Thyroid gland (tissue), 4 donors: ENCODE measurements around the gene INPP5A.

ENCODE experiments used
- POLR2A ChIP-seq, 2 donors: fragments of 450-650 bp; IDR thresholded peaks; one replicate each; pipeline ENCODE4 v1.6.1; 2017; ENCODE audit warnings: antibody characterized with exemption in 2 of 2, mild to moderate bottlenecking in 2 of 2, moderate library complexity in 1 of 2
- TF ChIP-seq, protein P1 (sequence below), 6 experiments: fragments of 200-600 bp in 3 of 6; fragments of 450-650 bp in 3 of 6; sonication (generic) in 3 of 6; IDR thresholded peaks; one replicate each; pipeline ENCODE4 v1.5.1; 2016 to 2019; ENCODE audit warnings: antibody characterized with exemption in 6 of 6, mild to moderate bottlenecking in 2 of 6, inconsistent platforms in 1 of 6, moderate library complexity in 1 of 6

DNA sequence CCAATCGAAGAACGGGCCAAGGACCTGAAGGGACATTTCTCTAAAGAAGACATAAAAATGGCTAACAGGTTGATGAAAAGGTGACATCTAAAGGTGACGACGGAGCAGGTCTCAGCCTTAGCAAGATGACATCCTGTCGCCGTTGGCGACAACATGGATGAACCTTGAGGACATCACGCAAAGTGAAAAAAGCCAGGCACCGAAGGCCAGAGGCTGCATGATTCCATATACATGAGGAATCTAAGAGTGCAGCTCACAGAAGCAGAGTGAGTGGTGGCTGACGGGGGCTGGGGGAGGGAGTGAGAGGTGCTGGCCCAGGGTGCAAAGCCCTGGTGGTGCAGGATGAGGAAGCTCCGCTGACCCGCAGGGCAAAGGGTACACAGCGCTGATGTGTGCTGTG is 282.5 kb downstream of the INPP5A start:
- TF ChIP-seq, protein P1, sequence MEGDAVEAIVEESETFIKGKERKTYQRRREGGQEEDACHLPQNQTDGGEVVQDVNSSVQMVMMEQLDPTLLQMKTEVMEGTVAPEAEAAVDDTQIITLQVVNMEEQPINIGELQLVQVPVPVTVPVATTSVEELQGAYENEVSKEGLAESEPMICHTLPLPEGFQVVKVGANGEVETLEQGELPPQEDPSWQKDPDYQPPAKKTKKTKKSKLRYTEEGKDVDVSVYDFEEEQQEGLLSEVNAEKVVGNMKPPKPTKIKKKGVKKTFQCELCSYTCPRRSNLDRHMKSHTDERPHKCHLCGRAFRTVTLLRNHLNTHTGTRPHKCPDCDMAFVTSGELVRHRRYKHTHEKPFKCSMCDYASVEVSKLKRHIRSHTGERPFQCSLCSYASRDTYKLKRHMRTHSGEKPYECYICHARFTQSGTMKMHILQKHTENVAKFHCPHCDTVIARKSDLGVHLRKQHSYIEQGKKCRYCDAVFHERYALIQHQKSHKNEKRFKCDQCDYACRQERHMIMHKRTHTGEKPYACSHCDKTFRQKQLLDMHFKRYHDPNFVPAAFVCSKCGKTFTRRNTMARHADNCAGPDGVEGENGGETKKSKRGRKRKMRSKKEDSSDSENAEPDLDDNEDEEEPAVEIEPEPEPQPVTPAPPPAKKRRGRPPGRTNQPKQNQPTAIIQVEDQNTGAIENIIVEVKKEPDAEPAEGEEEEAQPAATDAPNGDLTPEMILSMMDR (IDR thresholded peaks at IDR 0.05) = no peak
- no peak for TF ChIP-seq POLR2A (IDR thresholded peaks at IDR 0.05)
